ENCODE results near the gene GATC.

Gene GATC

DNA sequence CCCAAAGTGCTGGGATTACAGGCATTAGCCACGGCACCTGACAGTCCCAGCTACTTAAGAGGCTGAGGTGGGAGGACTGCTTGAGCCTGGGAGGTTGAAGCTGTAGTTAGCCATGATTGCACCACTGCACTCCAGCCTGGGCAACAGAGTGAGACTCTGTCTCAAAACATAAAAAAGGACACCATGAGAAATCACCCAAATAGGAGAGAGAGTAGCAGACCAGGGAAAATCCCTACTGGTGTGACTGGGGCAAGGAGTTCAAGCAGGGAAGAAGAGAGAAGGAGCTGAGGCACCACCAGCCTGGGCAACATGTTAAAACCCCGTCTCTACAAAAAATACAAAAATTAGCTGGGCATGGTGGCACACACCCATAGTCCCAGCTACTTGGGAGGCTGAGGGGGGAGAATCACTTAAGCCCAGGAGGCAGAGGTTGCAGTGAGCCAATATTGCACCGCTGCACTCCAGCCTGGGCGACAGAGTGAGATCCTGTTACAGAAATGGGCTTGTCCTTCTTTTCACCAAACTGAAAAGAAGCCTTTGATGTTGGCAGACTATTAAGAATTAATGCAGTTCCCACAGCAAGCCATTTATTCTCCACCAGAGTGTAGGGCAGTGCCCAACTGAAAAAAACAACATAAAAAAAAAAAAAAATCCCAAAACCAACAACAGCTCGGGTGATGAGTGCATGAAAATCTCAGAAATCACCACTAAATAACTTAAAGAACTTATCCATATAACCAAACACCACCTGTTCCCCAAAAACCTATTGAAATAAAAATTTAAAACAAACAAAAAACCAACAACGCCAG, 27.8 kb downstream of the GATC start:
- DNase-seq (ENCODE audit: low spot score), result no peak
- TF ChIP-seq, protein P1, sequence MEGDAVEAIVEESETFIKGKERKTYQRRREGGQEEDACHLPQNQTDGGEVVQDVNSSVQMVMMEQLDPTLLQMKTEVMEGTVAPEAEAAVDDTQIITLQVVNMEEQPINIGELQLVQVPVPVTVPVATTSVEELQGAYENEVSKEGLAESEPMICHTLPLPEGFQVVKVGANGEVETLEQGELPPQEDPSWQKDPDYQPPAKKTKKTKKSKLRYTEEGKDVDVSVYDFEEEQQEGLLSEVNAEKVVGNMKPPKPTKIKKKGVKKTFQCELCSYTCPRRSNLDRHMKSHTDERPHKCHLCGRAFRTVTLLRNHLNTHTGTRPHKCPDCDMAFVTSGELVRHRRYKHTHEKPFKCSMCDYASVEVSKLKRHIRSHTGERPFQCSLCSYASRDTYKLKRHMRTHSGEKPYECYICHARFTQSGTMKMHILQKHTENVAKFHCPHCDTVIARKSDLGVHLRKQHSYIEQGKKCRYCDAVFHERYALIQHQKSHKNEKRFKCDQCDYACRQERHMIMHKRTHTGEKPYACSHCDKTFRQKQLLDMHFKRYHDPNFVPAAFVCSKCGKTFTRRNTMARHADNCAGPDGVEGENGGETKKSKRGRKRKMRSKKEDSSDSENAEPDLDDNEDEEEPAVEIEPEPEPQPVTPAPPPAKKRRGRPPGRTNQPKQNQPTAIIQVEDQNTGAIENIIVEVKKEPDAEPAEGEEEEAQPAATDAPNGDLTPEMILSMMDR (IDR thresholded peaks at IDR 0.05; ENCODE audit: extremely low read depth, missing control alignments), result no peak

DNA sequence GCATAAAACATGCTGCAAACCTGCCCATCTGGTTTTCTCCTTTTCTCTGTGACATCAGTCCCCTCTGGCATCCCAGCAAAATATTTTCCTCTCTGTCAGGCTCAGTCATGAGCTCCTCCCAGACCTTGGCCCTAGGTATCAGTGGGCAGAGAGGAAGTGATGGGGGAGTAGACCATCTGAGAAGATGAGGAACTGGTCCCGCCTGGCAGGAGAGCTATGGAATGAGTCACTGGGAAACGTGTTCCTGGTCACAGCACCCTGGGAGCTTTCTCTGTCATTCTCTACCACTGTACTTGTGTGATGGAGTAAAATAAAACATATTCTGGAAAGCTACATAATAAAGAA, 28.3 kb downstream of the GATC start:
- no peak for DNase-seq (ENCODE audit: low spot score)
- TF ChIP-seq, protein P1 (IDR thresholded peaks at IDR 0.05; ENCODE audit: extremely low read depth, missing control alignments), result no peak

DNA sequence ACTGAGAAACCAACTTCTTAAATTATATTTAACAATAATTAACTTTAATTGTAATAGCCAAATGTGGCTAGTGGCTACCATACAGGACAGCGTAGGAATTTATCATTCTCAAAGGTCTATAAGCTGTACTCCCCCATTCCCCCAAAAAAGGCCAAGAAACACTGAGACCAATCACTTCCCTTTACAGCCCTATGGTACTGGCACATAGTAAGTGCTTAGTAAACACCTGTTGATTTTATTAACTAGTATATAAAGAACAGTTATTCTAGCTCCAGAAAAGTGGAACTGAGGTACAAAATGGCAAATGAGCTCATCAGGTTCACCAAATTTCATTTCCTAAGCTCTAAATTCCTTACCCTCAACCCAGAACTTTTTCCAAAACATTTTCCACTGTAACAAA, 29.4 kb downstream of the GATC start:
- TF ChIP-seq, protein P1 (IDR thresholded peaks at IDR 0.05; ENCODE audit: extremely low read depth, missing control alignments), result no peak
- DNase-seq (ENCODE audit: low spot score), result no peak

DNA sequence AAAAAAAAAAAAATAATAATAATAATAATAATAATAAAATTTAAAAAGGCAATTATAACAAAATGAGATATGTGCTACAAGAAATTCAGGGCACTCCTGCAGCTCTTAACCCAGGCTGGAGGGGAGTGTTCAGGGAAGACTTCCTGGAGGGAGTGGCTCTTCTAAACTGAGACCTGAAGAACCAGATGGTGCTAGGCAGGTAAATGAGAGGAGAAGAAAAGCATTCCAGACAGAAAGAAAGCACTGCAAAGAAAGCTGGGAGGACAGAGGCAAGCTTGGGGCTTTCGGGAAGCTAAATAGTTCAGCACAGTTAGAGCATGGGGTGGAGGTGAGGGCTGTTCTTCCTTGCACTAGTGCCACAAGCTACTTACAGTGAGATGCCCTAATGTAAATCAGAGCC, 33.2 kb downstream of the GATC start:
- DNase-seq (ENCODE audit: low spot score), result no peak

DNA sequence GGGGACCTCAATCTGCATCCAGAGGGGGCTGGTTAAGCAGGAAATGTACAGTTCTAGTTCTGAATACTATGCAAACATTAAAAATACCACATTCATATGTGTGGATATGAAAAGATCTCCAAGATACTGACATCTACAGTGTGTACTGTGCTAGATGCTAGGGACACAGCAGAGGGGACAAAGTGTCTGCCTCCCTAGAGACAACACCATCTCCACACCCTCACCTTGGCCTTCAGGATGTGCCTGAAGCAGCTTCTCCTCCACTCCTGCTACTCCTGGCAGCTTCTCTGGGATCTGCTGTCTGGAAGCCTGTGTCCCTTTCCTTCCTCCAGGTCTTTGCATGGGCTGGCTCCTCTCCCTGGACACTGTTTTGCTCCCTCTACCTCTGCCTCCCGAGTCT, 34.0 kb downstream of the GATC start:
- TF ChIP-seq, protein P1 (IDR thresholded peaks at IDR 0.05; ENCODE audit: extremely low read depth, missing control alignments), result no peak
- DNase-seq (ENCODE audit: low spot score), result no peak

More for the DNA sequence above, 33.2 kb downstream of the GATC start:
- TF ChIP-seq, protein P1 (IDR thresholded peaks at IDR 0.05; ENCODE audit: extremely low read depth, missing control alignments), result no peak

DNA sequence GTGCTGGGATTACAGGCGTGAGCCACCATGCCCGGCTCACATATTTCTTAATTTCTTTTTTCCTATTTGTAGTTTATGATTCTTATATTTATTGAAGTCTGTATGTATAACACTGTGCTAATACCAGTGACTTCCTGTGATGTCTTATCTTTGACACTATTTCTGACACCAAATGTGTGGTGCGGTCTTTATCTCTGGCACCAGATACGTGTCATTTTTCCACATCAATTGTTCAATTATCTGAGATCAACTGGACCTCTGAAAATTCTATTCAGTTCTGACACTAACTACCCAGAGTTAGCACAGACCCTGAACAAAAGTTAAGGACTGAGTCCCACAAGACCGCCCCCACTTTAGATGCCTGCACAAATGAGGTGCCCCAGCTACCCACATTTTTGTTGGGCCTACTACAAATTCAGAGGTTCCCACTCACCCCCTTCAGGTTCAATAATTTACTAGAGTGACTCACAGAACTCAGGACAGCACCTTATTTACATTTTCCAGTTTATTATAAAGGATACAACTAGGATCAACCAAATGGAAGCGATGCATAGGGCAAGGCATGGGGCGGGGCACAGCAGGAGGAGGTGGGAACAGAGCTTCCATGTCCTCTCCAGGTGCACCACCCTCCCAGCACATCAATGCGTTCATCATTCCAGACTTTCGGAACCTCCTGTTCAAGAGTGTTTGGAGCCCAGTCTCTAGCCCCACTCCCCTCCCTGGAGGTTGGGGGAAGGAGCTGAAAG, 35.0 kb downstream of the GATC start:
- TF ChIP-seq, protein P1 (IDR thresholded peaks at IDR 0.05; ENCODE audit: extremely low read depth, missing control alignments), result no peak
- no peak for DNase-seq (ENCODE audit: low spot score)

DNA sequence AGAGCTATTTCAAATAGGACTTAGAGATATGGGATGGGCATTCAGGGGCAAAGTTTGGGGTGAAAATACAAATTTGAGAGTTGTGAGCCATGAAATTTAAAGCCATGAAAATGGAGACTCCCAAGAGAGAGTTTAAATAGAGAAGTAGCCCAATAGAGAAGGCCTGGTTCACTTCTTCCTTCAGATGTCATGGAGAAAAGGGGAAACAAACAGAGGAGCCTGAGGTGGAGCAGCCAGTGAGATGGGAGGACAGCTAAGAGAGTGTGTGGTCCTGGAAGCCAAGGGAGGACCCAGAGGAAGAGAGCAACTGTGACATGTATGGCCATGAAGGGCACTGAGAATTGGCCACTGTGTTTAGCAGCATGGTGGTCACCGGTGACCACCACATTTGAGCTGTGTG, 37.4 kb downstream of the GATC start:
- TF ChIP-seq, protein P1 (IDR thresholded peaks at IDR 0.05; ENCODE audit: extremely low read depth, missing control alignments), result no peak
- no peak for DNase-seq (ENCODE audit: low spot score)

Measured in GM20000 (cell line).